Mesenchymal stem cell (in vitro differentiated cells and primary cell): ENCODE measurements around the gene DIAPH2.

Experiments used
- DNase-seq: peaks from one replicate; pipeline ENCODE4 v3.0.0-alpha.2; 2013
- H2AFZ ChIP-seq: one replicate; pipeline ENCODE4 v1.6.1; 2013; ENCODE audit warnings: low read depth, mild to moderate bottlenecking, control low read depth, inconsistent platforms, low read length, moderate library complexity
- H2AK5ac ChIP-seq: 2 replicates; pipeline ENCODE4 v1.6.1; 2013; ENCODE audit warnings: low read length, moderate library complexity, mild to moderate bottlenecking, inconsistent platforms; ENCODE audit not compliant: severe bottlenecking
- H2BK120ac ChIP-seq: one replicate; pipeline ENCODE4 v1.6.1; 2013; ENCODE audit warnings: low read depth, mild to moderate bottlenecking, inconsistent platforms, low read length, moderate library complexity
- H2BK12ac ChIP-seq, 2 experiments: one replicate each; pipeline ENCODE4 v1.6.1; 2013; ENCODE audit warnings: inconsistent platforms in 2 of 2, low read length in 2 of 2, mild to moderate bottlenecking in 2 of 2, moderate library complexity in 2 of 2, control low read depth in 1 of 2
- H2BK15ac ChIP-seq: one replicate; pipeline ENCODE4 v1.6.1; 2013; ENCODE audit warnings: mild to moderate bottlenecking, low read depth, inconsistent platforms; ENCODE audit not compliant: poor library complexity, severe bottlenecking
- H2BK5ac ChIP-seq: 2 replicates; pipeline ENCODE4 v1.6.1; 2013; ENCODE audit warnings: low read depth, mild to moderate bottlenecking, low read length, control low read depth, inconsistent platforms; ENCODE audit not compliant: poor library complexity, severe bottlenecking
- H3K14ac ChIP-seq, 2 experiments: one replicate each; pipeline ENCODE4 v1.6.1; 2013; ENCODE audit warnings: inconsistent platforms in 2 of 2, low read length in 2 of 2, control low read depth in 1 of 2, mild to moderate bottlenecking in 1 of 2, moderate library complexity in 1 of 2
- H3K18ac ChIP-seq, 2 experiments: one replicate each; pipeline ENCODE4 v1.6.1; 2013; ENCODE audit warnings: inconsistent platforms in 2 of 2, low read length in 2 of 2, control low read depth in 1 of 2, low read depth in 1 of 2, mild to moderate bottlenecking in 1 of 2
- H3K23ac ChIP-seq, 2 experiments: one replicate each; pipeline ENCODE4 v1.6.1; 2013; ENCODE audit warnings: inconsistent platforms in 2 of 2, low read length in 2 of 2, mild to moderate bottlenecking in 2 of 2, moderate library complexity in 2 of 2, control low read depth in 1 of 2
- H3K27ac ChIP-seq: 2 replicates; pipeline ENCODE4 v1.5.1; 2013; ENCODE audit warnings: mild to moderate bottlenecking, moderate library complexity, low read length, control low read depth, inconsistent platforms; ENCODE audit not compliant: poor library complexity, severe bottlenecking
- H3K27me3 ChIP-seq, 2 experiments: 2 replicates each; pipeline versions ENCODE4 v1.6.1 to v1.7.0; 2013; ENCODE audit warnings: low read length in 2 of 2, mild to moderate bottlenecking in 2 of 2, moderate library complexity in 2 of 2, control low read depth in 1 of 2, inconsistent platforms in 1 of 2; ENCODE audit not compliant: control insufficient read depth in 1 of 2, insufficient read depth in 1 of 2
- H3K36me3 ChIP-seq, 2 experiments: 2 replicates each; pipeline versions ENCODE4 v1.6.1 to v1.7.0; 2013; ENCODE audit warnings: low read length in 2 of 2, control low read depth in 1 of 2, inconsistent platforms in 1 of 2, low read depth in 1 of 2, mild to moderate bottlenecking in 1 of 2; ENCODE audit not compliant: insufficient read depth in 2 of 2, control insufficient read depth in 1 of 2
- H3K4ac ChIP-seq, 2 experiments: one replicate each; pipeline ENCODE4 v1.6.1; 2013; ENCODE audit warnings: inconsistent platforms in 2 of 2, low read length in 2 of 2, mild to moderate bottlenecking in 2 of 2, moderate library complexity in 2 of 2, control low read depth in 1 of 2, low read depth in 1 of 2
- H3K4me1 ChIP-seq: 2 replicates; pipeline ENCODE4 v1.6.1; 2013; ENCODE audit warnings: low read depth, low read length, control low read depth; ENCODE audit not compliant: control insufficient read depth, insufficient read depth
- H3K4me2 ChIP-seq: 2 replicates; pipeline ENCODE4 v1.6.1; 2013; ENCODE audit warnings: low read length, mild to moderate bottlenecking, inconsistent platforms; ENCODE audit not compliant: poor library complexity, severe bottlenecking
- H3K4me3 ChIP-seq, 2 experiments: 2 replicates each; pipeline versions ENCODE4 v1.5.1 to v1.7.0; 2013; ENCODE audit warnings: low read length in 2 of 2, mild to moderate bottlenecking in 2 of 2, control low read depth in 1 of 2, low read depth in 1 of 2; ENCODE audit not compliant: insufficient read depth in 1 of 2
- H3K79me1 ChIP-seq: replicated peaks from 2 replicates; pipeline ENCODE4 v1.6.1; 2013; ENCODE audit warnings: mild to moderate bottlenecking, control low read depth, low read length, inconsistent platforms; ENCODE audit not compliant: poor library complexity, severe bottlenecking
- H3K9ac ChIP-seq: 2 replicates; pipeline ENCODE4 v1.7.0; 2013; ENCODE audit warnings: mild to moderate bottlenecking, low read length, moderate library complexity
- H3K9me3 ChIP-seq: 2 replicates; pipeline ENCODE4 v1.7.0; 2013; ENCODE audit warnings: mild to moderate bottlenecking, low read length; ENCODE audit not compliant: control insufficient read depth
- H4K8ac ChIP-seq: one replicate; pipeline ENCODE4 v1.6.1; 2013; ENCODE audit warnings: inconsistent platforms, mild to moderate bottlenecking, low read length, moderate library complexity
- H4K91ac ChIP-seq: one replicate; pipeline ENCODE4 v1.6.1; 2013; ENCODE audit warnings: mild to moderate bottlenecking, low read length, inconsistent platforms
- WGBS: methylation state at CpG from one replicate; pipeline ENCODE4 v1.1.7; 2013; ENCODE audit warnings: mixed read lengths; 5-methylcytosine and 5-hydroxymethylcytosine counted together

Gene DIAPH2

GRCh38 chrX:97030947-97031346 lies 346.3 kb downstream of the DIAPH2 start:
- no peak overlapping the region for H3K4me2 ChIP-seq
- no peak overlapping the region for H2AK5ac ChIP-seq
- H3K27ac ChIP-seq = no peak overlapping the region
- H2BK5ac ChIP-seq = no peak overlapping the region
- no peak overlapping the region for H3K4me3 ChIP-seq
- no peak for DNase-seq
- no peaks in the 10 kb centered on the region for H3K36me3 ChIP-seq
- H4K8ac ChIP-seq = no peak overlapping the region
- no peak overlapping the region for H4K91ac ChIP-seq
- no peak overlapping the region for H2BK12ac ChIP-seq
- H3K9me3 ChIP-seq = no peaks in the 10 kb centered on the region
- H3K14ac ChIP-seq = no peak overlapping the region
- H3K79me1 ChIP-seq = no peaks in the 10 kb centered on the region
- H3K23ac ChIP-seq = no peak overlapping the region
- no peak overlapping the region for H2BK120ac ChIP-seq
- no CpG with 5 or more reads among the region's 1 CpG for WGBS
- H3K9ac ChIP-seq = no peak overlapping the region
- H2AFZ ChIP-seq = no peak overlapping the region
- no peak overlapping the region for H2BK15ac ChIP-seq
- no peak overlapping the region for H3K4ac ChIP-seq
- H3K27me3 ChIP-seq = no peaks in the 10 kb centered on the region
- no peaks in the 10 kb centered on the region for H3K4me1 ChIP-seq
- H3K18ac ChIP-seq = no peak overlapping the region

DNA sequence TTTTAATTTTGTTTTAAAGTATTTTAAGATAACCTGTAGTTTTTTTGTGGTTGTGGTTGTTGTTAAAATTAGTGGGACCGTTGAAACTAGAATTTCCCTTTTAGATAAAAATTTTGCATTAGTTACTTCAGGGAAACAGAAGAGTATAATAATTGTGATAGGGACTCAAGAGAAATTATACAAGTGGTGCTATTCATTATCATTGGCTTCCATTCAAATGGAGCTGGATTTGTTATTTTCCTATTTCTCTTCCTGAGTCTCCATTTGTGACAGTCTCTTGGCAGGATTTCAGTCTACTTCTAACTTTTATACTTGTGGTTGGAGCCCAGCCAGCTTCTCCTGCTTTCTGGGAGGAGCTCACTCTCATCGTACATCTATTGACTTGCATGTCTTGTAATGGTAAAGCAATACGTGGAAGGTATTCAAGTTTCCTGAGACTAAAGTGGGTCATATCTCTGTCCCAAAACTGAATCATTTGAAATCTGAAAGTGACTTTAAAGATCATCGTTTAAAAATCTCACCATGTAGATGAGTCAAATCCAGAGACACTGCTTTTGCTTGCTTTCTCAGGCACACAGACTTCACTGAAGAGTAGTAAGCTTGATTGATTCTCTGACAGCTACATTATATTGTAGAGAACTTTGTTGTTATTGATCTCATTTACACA lies 354.9 kb downstream of the DIAPH2 start:
- Histone ChIP-seq H2BK15ac (no peak overlapping the region), H2AK5ac (no peak overlapping the region), H3K27me3 (no peaks in the 10 kb centered on the region), H2BK12ac (no peak overlapping the region), H3K4me1 (no peaks in the 10 kb centered on the region), H3K79me1 (no peaks in the 10 kb centered on the region), H3K23ac (no peak overlapping the region), H2BK120ac (no peak overlapping the region), H3K14ac (no peak overlapping the region), H3K9me3 (no peaks in the 10 kb centered on the region), H2AFZ (no peak overlapping the region), H3K4ac (no peak overlapping the region), H3K18ac (no peak overlapping the region), H3K4me2 (no peak overlapping the region), H4K91ac (no peak overlapping the region), H2BK5ac (no peak overlapping the region), H3K27ac (no peak overlapping the region), H3K36me3 (no peaks in the 10 kb centered on the region), H4K8ac (no peak overlapping the region), H3K9ac (no peak overlapping the region), H3K4me3 (no peak overlapping the region)
- 89% methylated on average over 3 of the region's 4 CpGs for WGBS
- DNase-seq = peak; percentile 2

DNA sequence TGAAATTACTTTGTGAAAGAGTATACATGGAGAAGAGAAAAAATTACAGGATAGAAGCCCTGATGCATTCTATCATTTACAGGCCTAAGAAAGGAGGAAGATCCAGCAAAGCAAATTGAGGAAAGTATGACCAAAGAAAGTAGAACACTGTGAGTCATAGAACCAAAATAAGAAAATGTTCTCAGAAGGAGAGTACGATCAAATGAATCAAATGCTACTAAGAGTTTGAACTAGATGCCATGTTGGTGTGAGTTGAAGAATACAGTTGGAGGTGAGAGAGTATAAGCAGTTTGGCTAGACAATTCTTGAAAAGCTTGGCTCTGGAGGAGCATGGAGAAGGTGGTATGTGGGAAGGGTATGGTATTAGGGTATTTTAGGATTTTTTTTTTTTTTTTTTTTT lies 360.8 kb downstream of the DIAPH2 start:
- no peak overlapping the region for H4K91ac ChIP-seq
- no peak for DNase-seq
- no peak overlapping the region for H2BK12ac ChIP-seq
- H3K9me3 ChIP-seq = no peaks in the 10 kb centered on the region
- no peaks in the 10 kb centered on the region for H3K36me3 ChIP-seq
- H3K23ac ChIP-seq = no peak overlapping the region
- H4K8ac ChIP-seq = no peak overlapping the region
- no peak overlapping the region for H3K4ac ChIP-seq
- no peak overlapping the region for H3K18ac ChIP-seq
- H3K27me3 ChIP-seq = no peaks in the 10 kb centered on the region
- no peaks in the 10 kb centered on the region for H3K4me1 ChIP-seq
- no peak overlapping the region for H3K4me2 ChIP-seq
- no peak overlapping the region for H3K27ac ChIP-seq
- WGBS = 98% methylated on average over 1 of the region's 1 CpG
- no peak overlapping the region for H2BK15ac ChIP-seq
- no peak overlapping the region for H3K4me3 ChIP-seq
- H2AFZ ChIP-seq = no peak overlapping the region
- no peak overlapping the region for H2BK5ac ChIP-seq
- no peaks in the 10 kb centered on the region for H3K79me1 ChIP-seq
- H2AK5ac ChIP-seq = no peak overlapping the region
- H3K9ac ChIP-seq = no peak overlapping the region
- no peak overlapping the region for H3K14ac ChIP-seq
- no peak overlapping the region for H2BK120ac ChIP-seq

DNA sequence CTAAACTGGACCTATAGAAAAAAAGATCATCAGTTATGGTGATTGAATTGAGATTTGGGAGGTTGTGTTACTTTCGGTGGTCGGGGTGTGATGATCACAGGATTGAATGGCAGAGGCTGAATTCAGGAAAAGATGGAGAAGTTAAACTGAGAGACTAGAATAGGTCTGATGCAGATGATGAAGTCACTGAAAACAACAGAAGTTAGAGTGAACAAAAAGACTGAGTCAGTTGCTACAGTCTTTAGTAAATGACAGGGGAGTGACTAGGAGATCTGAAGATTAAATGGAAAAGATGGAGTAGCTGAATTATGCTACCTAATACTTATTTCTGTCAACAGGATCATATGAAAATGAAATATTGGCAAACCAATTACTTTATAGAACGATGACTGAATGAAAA lies 362.2 kb downstream of the DIAPH2 start:
- DNase-seq = no peak
- H3K23ac ChIP-seq = no peak overlapping the region
- no peak overlapping the region for H3K18ac ChIP-seq
- H3K79me1 ChIP-seq = no peaks in the 10 kb centered on the region
- no peak overlapping the region for H3K9ac ChIP-seq
- no peak overlapping the region for H3K27ac ChIP-seq
- H3K4me2 ChIP-seq = no peak overlapping the region
- H3K36me3 ChIP-seq = no peaks in the 10 kb centered on the region
- WGBS = 94% methylated on average over 2 of the region's 3 CpGs
- H3K4ac ChIP-seq = no peak overlapping the region
- no peak overlapping the region for H3K14ac ChIP-seq
- H3K4me3 ChIP-seq = no peak overlapping the region
- no peak overlapping the region for H2BK12ac ChIP-seq
- H3K4me1 ChIP-seq = no peaks in the 10 kb centered on the region
- H3K27me3 ChIP-seq = no peaks in the 10 kb centered on the region
- H2BK15ac ChIP-seq = no peak overlapping the region
- H2AK5ac ChIP-seq = no peak overlapping the region
- no peak overlapping the region for H2BK120ac ChIP-seq
- H3K9me3 ChIP-seq = no peaks in the 10 kb centered on the region
- H4K8ac ChIP-seq = no peak overlapping the region
- H4K91ac ChIP-seq = no peak overlapping the region
- no peak overlapping the region for H2BK5ac ChIP-seq
- no peak overlapping the region for H2AFZ ChIP-seq
